GM18909 (cell line): ENCODE measurements around the gene ARFGEF3.
"Not testable (repeated sequence)": the region's sequence is repeated elsewhere in the genome, so short reads cannot be mapped to it uniquely, and the experiment has no call there.

ENCODE experiments used
- ATAC-seq: cut with Tn5 transposase; IDR thresholded peaks from one replicate; pipeline ENCODE4 v1.9.1; 2021; ENCODE audit warnings: mild to moderate bottlenecking; ENCODE audit not compliant: unreplicated experiment, poor library complexity

The ARFGEF3 gene

DNA sequence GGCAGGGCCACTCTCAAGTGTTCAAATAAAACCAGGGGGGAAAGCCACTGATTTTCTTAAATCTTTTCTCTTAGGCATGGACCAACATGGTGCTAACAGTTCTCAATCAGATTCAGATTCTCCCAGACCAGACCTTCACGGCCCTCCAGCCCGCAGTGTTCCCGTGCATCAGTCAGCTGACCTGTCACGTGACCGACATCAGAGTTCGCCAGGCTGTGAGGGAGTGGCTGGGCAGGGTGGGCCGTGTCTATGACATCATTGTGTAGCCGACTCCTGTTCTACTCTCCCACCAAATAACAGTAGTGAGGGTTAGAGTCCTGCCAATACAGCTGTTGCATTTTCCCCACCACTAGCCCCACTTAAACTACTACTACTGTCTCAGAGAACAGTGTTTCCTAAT lies 174.5 kb downstream of the ARFGEF3 start:
- ATAC-seq = no peak

DNA sequence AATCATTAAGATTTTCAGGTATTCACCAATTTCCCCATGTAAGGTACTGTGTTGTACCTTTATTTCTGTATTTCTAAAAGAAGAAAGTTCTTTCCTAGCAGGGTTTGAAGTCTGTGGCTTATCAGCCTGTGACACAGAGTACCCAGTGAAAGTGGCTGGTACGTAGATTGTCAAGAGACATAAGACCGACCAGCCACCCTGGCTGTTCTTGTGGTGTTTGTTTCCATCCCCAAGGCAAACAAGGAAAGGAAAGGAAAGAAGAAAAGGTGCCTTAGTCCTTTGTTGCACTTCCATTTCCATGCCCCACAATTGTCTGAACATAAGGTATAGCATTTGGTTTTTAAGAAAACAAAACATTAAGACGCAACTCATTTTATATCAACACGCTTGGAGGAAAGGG lies 175.3 kb downstream of the ARFGEF3 start:
- no peak for ATAC-seq

DNA sequence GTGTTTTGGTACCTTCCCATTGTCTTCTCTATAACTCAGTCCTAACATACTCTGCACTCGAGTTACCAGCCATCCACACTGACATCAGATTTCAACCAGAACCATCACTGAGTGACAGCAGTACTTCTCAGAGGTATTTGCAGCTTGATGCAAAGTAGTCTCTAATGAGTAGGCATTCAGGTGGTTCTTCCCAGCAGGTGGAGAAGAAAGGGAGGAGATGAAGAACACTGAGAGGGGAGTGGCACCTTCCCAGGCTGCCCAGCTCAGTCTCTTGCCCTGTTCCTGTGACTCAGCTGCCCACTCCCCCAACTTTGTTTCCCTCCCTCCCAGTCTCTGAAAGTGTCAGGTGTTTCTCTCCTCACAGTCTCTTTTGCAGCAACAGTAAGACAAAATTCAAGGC lies 177.3 kb downstream of the ARFGEF3 start:
- no peak for ATAC-seq

DNA sequence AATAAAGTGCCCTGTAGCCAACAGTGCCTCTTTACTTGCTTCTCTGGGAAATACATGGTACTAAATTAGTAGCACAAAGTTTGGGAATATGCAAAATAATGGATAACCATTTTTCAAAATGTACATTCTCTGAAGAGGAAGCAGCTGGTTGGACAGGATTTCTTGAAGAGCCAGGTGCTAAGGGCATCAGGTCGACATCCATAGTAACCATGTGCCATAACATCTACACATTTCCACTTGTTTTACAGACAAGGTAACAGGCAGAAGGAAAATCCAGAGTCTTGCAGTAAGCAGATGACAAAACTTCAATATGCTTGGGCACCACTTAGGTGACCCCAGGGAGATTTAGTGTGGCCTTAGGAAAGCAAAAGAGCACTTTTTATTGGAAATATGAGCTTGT lies 179.4 kb downstream of the ARFGEF3 start:
- ATAC-seq = no peak

DNA sequence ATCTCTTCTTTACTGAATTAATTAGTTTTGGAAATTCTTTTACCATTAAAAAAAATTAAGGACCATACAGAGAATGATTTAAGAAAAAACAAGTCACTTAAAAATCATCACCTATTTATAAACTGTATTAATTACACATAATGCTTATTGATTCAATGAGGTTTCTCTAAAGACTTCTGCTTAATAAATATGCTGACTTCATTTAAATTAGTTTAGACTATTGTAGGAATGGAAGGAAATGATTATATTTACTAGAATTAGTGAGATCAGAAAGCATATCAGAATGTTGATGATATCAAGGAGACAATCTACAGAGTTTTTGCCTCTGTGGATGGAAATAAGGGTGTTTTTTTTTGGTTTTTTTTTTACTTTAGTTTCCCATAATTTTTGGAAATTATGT lies 181.4 kb downstream of the ARFGEF3 start:
- ATAC-seq = no peak

DNA sequence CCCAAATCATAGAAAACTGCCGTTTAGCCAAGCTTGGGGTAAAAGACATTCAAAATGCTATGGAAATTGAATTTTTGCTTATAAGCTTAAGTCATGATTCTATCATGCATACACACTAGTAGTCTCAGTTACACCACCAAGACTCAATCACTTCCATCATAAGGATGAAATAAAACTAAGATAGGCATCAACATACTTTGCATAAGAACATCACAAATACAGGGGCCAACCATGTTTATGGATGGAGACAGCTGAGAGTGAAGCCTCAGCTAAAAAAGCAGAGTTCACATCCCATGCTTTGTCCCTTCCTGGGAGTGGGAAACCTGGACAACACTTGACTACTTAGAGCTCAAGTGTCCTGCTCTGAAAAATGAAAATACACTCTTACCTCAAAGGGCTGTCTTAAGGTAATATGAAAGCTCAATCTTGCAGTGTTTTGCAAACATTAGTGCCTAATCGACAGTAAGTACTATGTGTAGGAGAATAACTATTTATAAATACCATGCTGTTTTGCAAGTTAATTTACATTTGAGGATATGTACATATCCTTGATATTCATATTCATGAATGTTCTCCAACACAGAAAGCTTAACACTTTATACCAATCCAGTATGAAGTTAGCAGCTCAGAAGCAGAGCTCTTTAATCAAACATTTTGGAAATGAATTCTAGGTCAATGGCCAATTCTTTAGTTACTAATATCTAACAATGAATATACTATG lies 184.0 kb downstream of the ARFGEF3 start:
- no peak for ATAC-seq

DNA sequence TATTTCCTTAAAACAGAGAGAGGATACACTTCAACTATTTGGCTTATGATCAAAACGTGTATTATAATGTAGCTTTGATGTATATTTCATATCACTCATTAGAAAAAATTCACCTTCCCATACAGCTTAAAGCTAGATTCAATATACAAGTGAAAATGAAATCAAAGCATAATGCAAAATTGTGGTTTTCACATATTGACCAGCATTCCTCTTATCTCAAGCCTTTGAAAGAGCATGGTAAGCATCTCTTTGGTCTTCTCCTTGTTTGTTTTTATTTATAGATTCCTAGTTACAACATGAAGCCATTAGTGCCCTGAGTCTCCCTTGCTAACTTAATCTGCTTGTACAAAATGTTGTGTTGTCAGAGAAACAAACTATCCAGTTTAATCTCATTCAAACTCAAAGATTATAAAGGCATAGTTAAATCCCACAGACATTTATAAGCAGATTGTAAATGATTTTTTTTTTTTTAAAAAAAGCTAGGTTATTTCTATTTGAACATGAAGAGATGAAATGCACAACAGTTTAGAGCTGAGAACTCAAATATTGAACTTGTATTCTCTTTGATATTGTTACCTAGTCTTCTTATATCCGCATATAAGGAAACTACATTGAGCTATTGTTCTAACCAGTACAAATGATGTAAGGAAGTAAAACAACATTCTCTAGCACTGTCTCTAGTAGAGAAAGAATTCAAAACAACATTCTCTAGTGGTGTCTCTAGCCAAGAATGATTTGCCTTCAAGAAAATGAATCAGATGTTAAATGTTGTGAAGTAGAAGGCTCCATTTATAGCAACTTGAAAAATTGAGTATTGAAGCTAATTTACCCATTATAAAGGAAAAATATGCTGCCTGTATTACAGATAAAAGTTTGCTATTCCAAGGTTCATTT lies 184.8 kb downstream of the ARFGEF3 start:
- ATAC-seq = no peak

DNA sequence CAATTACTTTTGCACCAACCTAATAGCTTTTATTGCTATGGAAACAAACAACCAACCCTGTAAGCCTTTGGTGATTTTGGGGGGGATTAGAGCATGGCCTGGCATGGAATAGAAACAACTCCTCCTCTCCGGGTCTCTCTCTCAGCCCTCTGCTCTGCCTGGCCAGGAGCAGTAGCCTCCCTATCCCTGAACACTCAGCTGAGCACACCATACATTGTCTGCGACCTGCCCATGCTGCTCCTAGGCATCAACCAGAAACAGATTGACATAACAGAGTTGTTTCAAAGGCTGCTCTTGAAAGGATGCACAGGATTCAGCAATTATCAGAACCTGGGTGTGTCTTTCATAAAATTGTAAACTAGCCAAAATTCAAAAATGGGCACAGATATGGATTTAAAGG lies 186.1 kb downstream of the ARFGEF3 start:
- ATAC-seq = no peak

DNA sequence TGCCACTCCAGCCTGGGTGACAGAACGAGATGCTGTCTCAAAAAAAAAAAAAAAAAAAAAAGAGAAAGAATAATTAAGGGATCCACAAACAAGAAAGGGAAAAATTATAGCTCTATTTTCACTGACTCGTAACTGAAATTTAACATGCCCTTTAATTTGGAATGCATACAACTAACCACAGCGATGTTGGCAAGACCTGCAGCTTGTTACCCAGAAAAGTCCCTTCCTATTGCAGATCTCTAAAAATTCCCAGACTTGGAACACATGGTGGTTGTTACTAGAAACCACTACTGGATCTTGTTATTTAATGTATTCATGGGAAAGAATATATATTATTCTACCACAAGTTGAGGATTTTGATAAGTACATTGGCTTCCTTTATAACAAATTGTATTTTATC lies 188.2 kb downstream of the ARFGEF3 start:
- no peak for ATAC-seq

DNA sequence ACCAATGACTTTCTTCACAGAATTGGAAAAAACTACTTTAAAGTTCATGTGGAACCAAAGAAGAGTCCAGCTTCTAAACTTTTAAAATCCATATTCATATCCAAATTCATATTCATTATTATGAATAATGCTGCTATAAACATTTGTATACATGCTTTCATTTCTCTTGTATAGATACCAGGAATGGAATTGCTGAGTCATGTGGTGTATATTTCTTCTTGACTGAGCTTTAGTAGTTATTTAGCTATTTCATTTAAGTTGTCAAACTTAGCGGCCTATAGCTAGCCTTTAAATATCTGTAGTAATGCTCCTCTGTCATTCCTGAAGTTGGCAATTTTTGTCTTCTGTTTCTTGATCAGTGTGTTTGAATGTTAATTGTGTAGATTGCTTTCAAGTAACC lies 196.2 kb downstream of the ARFGEF3 start:
- no peak for ATAC-seq

DNA sequence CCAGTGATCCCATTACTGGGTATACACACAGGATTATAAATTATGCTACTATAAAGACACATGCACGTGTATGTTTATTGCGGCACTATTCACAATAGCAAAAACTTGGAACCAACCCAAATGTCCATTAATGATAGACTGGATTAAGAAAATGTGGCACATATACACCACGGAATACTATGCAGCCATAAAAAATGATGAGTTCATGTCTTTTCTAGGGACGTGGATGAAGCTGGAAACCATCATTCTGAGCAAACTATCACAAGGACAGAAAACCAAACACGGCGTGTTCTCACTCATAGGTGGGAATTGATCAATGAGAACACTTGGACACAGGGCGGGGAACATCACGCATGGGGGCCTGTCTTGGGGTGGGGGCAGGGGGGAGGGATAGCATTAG lies 206.9 kb downstream of the ARFGEF3 start:
- ATAC-seq = not testable (repeated sequence)

DNA sequence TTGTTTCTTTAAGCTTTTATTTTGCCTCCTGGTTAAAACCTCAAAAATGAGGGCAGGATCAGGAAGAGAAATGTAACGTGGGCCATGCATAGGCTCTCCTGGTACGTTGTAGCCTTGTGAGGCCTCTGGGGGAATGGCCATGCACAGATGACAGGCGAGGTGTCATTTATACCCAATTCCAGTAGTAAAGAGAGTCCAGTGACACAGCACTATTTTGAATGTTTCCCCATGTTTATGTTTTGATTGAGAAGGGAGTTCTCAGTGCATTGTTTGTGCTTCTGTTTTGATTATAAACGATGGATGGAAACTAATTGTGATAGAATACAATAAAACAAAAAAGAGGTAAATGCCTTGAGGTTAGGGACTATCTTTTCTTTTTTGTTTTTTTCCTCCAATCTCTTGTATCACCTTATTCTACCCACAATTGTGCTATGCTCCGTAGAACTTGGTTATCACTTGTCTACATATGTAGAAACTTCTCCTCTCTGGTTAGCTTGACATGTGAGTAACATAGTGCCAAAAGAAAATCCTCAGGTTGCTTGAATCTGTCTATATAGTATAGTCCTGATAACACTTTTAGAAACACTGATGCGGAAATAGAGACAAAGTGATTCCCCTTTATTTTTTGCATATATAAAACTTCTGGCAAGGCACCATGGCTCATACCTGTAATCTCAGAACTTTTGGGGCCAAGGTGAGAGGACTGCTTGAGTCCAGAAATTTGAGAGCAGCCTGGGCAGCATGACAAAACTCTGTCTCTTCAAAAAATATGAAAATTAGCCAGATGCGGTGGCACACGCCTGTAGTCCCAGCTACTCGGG lies 209.1 kb downstream of the ARFGEF3 start:
- ATAC-seq = no peak

DNA sequence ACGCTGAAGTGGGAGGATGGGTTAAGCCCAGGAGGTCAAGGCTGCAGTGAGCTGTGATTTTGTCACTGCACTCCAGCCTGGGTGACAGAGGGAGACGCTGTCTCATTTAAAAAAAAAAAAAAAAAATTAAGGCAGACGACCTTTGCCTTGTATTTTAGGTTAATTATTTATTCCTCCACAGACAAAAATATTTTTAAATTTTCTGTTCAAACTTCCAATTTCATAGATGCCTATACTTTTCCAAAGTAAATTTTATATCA lies 209.6 kb downstream of the ARFGEF3 start:
- ATAC-seq = no peak

DNA sequence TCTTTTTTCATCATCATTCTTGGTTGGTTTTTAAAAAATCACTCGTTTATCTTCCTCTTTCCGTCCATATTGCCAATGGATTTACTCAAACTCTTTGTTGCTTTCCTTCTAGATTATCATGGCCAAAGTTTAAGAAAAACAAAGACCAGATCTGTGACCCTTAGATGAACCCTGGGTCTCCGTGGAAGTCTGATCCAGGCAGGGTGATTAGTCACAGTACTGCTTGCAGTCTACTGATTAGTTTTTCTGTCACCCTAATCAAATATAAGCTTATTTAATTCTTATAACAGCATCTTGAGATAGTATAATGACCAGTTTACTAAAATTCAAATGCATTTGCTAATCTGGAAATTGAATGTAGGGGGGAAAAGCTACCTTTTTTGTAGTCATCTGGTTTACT lies 210.0 kb downstream of the ARFGEF3 start:
- no peak for ATAC-seq

DNA sequence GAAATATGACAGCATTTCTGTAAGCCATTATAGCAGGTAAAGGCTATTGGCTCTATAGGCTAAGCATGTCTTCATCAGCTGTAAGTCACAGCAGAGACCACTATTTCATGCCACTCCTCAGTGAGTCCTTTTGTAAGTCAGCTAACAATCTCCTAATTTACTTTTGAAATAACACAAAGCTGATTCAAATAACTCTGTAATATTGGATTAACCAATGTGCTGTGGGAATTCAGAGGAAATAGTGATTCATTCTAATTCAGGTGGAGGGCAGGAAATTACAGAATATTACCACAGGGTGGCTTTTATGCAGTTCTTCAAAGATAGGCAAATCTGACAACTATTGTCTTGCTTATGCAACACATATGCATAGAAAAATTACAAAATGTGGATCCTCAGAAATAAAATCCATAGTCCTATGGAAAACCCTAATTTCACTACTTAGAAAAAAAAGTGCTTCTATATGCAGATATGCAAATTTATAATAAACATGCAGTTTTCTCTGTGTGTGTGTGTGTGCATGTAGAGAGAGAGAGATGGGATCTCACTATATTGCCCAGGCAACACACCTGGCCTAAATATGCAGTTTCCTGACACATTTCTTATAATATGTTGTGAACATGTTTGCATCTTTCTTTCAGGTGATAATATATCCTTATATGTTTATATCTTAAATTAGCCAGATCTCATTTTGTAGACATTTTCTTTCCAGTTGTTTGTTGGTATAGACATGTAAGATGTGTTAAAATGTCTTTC lies 211.1 kb downstream of the ARFGEF3 start:
- ATAC-seq = no peak

DNA sequence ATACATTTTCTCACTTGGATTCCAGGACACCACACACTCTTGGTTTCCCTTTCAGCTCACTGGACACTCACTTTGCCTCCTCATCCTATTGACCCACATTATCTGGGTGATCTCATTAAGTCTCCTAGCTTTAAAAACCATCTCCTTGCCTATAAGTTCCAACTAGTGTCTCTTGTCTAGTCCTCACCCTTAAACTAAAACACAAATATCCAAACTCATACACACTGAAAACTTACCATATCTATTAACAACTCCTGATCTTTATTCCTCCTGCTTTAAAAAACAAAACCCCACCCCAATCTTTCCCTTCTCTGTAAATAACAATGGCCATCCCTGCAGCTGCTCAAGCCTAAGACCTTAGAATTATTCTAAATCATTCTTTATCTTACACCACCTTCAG lies 212.5 kb downstream of the ARFGEF3 start:
- ATAC-seq = no peak

DNA sequence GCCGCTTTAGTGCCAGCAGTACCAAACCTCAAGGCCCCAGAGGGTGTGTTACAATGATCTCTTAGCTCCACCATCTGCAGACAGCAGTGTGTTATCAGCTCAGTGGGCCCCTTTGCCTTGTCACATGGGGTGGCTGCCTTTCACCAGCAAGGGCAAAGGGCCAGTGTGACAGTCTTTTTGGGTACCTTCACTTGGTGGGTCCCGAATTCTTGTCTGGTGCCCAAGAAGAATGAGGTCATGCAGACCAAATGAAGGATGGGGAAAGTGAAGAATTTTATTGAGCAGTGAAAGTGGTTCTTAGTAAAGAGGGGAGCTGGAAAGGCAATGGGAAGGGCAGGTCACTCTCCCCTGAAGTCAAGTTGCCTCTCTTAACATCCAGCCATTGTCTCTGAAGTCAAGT lies 213.1 kb downstream of the ARFGEF3 start:
- ATAC-seq = no peak

DNA sequence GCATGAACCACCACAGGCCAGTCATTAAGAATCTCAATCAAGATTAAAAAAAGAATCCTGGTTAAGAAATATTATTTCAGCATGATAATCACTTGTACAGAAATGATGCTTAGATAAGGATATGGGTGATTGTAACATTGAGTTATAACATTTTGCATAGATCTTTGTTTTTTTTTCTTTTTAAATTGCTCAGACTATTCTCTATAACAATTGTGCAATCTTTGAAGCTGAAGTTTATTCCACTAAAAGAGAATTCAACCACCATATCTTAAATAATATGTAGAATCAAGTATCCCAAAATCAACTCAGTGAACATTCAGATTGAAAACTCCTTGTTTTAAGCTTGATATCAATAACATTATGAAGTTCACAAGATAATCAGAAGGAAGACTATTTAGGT lies 215.3 kb downstream of the ARFGEF3 start:
- ATAC-seq = no peak

DNA sequence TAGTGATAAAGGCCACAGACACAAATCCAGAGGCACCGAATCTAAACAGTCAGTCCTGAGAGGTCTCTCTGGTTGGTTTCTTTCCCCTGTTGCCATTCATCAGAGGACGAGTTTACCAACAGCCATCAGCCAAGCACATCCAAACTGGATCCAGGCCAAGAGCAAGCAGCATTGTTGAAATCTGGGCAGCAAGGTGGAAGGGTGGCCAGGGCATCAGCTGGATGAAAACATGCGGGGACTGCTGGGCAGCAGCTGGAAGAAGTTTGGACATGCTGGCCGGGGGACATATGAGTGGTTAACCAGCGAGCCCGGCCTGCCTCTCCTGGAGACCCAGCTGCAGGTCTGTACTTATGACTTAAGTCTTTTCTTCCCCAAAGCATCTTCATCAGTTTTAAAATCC lies 216.1 kb downstream of the ARFGEF3 start, which contains the start of gene SMIM28:
Gene SMIM28 (plus strand): TSS at position 62 of the 400 bp plus-strand sequence. CDS start 168 bp downstream, at position 230.
- ATAC-seq = no peak

DNA sequence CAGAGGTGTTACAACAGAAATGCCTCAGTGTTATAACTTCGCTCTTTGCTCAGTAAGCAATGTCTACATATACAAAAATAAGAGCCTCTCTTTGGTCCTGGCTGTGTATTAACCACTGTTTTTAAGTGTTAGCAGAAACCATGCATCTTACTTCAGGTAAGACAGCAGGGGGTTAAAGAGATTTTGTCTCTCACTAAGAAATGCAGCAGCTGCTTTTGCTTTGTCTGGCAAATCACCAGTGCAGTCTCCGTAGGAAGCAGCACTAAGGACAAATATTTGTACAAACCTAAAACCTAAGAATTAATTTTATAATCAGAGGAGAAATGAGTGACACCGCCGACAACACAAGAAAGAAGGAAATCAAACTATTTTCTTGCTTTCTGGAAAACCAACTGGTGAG lies 216.7 kb downstream of the ARFGEF3 start:
- no peak for ATAC-seq
